NCI-H1930 (cell line): Measurements from ENCODE around the gene VWA8.
"Not testable (repeated sequence)": the region's sequence is repeated elsewhere in the genome, so short reads cannot be mapped to it uniquely, and the experiment has no call there.

Experiments used
- DNase-seq, 2 experiments: peaks; one replicate each; lab custom pipeline; 2025; lab: John Stamatoyannopoulos, UW

VWA8 gene

DNA sequence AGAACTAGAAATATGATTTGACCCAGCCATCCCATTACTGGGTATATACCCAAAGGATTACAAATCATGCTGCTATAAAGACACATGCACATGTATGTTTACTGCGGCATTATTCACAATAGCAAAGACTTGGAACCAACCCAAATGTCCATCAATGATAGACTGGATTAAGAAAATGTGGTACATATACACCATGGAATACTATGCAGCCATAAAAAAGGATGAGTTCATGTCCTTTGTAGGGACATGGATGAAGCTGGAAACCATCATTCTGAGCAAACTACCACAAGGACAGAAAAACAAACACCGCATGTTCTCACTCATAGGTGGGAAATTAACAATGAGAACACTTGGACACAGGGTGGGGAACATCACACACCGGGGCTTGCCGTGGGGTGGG is 38.0 kb downstream of the VWA8 start:
- DNase-seq = not testable (repeated sequence)

DNA sequence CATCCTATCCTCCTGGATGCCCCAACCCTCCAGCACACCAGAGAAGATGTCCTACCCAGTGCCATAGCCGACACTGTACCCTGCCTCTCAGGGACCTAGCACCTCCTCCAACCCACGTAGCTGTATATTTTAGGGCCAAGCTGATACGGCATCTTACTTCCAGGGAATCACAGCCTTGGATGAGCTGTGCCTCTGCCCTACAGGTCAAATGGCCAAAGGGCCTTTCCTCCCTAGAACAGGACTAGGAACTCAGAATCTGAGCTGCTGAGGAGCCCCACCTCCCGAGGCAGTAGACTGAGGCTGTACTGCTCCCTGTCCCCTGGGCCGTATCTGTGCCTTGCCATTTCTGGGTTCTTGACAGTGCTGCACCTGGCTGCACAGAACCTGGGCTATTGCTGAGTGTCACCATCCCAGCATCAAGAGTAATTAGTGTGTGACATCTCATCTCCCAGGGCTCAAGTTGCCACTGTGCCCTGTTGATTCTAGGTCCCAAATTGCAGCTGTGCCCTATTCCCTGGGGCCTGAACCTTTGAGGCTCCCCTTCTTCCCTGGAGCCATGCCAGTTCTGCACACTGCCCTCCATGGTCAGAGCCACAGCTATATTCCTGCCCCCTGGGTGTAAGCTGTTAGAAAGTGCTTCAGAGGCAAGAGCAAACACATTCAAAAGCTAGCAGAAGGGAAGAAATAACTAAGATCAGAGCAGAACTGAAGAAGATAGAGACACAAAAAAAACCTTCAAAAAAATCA is 41.0 kb downstream of the VWA8 start:
- no peak for DNase-seq

DNA sequence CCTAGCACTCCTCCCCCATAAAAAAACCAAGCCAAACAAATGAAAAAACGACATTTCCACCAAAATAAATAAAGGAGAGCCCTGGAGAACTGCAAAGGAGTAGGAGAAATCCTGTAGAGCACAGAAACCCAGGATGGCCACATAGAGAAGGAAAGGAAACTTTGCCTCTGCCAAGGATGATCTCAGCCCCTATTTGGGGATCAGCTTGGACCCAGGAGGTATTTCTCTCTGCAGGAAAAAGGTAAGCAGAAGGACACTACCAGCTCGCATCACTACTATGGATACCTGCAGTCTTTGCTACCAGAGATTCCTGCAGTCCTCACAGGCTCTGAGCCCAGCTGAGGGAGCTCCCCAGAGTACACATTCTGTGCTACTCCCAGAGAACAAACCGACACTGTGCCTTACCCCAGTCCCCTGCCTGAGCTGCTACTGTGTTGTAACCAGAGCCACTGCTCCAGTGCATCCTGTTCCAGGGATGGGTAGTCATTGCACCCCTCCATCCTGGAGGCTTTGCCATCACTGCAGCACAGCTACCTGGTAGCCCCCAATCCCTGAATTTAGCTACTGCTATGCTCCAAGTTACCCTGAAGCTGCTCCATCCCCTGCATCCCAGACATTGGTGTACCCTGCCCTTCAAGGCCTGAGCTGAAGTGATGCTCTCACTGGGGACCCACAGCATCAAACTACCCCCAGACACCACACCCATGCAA is 41.7 kb downstream of the VWA8 start:
- no peak for DNase-seq

DNA sequence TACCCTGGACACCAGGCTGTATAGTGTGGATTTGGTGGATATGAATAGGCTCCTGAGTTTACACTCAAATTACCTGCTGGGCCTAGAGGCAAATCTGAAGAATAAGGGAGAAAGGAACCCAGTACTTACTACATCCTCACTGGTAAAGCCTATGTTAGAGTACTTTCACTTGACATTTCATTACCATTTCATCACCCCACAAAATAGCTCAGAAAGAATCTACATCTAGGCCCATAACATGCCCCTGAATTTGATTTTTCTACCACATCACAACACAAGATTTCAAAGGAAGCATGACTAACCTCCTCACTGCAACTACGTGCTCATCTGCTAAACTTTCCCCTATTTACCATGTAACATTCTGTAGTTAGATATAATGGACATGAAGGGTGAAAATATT is 43.3 kb downstream of the VWA8 start:
- no peak for DNase-seq

DNA sequence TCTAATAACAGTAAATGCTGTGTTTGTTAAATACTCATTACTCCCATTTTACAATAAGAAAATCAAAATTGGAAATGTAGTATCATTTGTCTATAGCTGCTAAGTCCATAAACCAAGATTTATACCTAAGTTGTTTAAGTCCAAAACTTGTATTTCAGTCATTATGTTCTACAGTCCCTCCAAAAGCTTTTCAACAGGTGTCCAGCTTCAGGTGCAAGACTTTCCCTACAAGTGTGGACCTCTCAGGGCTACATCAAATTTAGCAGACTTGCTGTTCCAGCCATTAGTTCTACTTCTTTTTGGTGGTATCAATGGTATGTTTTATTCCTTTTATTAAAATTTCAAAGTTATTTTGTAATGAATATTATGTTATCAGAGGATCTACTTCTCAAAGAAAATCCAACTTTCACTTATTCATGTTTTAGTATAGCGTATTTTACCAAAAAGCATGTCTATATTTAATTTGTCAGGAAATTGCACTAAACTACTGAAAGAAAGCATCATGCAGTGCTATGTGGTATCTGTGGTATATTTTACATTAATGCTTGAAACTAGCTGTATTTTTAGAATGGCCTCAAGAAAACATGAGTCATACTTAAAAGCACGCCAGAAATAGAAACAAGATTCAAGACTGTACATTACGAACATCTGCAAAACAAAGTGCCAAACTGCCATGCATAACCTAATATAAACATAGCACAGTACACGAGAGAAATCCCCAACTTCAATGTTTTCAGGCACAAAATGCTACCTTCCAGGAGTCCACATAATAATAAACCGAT is 44.5 kb downstream of the VWA8 start:
- DNase-seq = no peak

GRCh38 chr13:41915081-41915480 is 45.8 kb downstream of the VWA8 start:
- no peak for DNase-seq

DNA sequence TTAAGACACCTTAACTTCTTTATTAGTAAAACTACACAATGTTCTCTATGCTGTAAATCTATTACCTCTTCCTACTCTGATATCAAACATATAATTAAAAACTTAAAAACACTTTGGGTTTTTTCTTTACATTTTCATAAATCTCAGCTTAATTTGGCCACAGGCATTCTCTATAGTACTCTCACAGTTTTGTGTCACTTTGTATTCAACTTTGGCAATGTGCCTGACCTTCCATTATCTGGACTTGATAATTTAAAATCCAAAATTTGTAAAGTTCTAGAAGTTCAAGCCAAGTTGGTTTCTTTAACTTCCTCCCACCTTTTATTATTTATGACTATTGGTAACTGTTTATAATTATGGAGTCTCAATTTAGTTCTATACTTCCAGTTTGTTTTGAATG is 46.4 kb downstream of the VWA8 start:
- DNase-seq = no peak

GRCh38 chr13:41909506-41909905 is 51.4 kb downstream of the VWA8 start:
- no peak for DNase-seq

- no peak for DNase-seq
Observed at GRCh38 chr13:41905600-41906254, 55.2 kb downstream of the VWA8 start.

GRCh38 chr13:41900918-41901317 is 60.0 kb downstream of the VWA8 start:
- DNase-seq = no peak

GRCh38 chr13:41898411-41898810 is 62.5 kb downstream of the VWA8 start:
- DNase-seq = not testable (repeated sequence)

GRCh38 chr13:41897126-41897525 is 63.8 kb downstream of the VWA8 start:
- no peak for DNase-seq

DNA sequence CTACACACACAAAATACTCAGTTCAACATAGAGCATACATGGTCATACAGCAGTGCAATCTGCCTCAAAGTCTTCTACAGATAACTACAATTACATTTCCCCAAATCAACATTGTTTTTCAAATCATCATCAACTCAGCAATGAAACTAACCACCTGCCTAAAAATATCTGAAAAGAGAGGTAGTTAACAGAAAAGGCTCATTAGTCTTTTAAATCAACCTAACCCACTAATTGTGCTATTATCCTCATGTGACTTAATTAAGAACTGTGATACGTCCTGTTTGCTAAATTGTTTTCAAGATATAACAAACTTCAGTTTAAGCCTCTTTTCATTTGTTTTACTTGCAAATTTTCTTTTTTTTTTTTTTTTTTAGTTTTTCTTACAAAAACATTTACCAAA is 65.4 kb downstream of the VWA8 start:
- DNase-seq = no peak

GRCh38 chr13:41891119-41891518 is 69.8 kb downstream of the VWA8 start:
- DNase-seq = no peak

- DNase-seq = no peak
Observed at GRCh38 chr13:41883147-41883546, 77.8 kb downstream of the VWA8 start.

DNA sequence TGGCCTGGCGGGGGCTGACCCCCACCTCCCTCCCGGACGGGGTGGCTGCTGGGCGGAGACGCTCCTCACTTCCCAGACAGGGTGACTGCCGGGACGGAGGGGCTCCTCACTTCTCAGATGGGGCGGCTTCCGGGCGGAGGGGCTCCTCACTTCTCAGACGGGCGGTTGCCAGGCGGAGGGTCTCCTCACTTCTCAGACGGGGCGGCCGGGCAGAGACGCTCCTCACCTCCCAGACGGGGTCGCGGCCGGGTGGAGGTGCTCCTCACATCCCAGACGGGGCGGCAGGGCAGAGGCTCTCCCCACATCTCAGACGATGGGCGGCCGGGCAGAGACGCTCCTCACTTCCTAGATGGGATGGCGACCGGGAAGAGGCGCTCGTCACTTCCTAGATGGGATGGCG is 79.0 kb downstream of the VWA8 start:
- DNase-seq = not testable (repeated sequence)

DNA sequence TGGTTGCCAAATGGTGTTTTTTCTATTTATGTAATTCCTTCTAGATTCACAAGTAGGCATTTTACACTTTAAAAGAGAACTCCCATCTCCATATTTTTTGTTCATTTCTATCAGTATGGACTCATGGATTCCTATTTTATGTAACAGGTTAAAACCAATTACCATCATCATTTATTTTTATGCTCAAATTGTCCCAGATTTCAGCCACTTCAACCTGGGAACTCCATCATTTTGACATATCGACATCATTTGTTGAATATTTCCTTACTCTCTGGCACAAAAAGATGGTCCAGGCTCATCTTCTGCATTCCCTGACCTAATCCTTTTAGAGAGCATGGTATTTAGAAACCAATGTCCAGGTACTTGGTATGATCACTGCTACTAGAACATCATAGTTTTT is 79.9 kb downstream of the VWA8 start:
- DNase-seq = no peak

DNA sequence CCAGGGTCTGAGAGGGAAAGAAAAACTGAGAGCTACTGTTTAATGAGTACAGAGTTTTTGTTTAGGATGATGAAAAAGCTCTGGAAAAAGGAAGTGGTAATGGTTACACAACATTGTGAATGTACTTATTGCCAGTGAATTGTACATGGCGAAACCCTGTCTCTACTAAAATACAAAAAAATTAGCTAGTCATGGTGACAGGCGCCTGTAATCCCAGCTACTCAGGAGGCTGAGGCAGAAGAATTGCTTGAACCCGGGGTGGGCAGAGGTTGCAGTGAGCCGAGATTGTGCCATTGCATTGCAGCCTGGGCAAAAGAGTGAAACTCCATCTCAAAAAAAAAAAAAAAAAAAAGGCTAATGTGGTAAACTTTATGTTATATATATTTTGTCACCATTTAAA is 96.3 kb downstream of the VWA8 start:
- no peak for DNase-seq

DNA sequence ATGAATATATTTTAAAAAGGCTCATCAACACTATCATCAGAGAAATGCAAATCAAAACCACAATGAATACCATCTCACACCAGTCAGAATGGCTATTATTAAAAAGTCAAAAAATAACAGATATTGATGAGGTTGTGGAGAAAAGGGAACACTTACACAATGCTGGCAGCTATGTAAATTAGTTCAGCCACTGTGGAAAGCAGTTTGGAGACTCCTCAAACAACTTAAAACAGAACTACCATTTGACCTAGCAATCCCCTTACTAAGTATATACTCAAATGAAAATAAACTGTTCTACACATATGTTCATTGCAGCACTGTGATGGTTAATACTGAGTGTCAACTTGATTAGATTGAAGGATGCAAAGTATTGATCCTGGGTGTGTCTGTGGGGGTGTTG is 98.2 kb downstream of the VWA8 start:
- not testable (repeated sequence) for DNase-seq

GRCh38 chr13:41859565-41859964 is 101.3 kb downstream of the VWA8 start:
- no peak for DNase-seq

DNA sequence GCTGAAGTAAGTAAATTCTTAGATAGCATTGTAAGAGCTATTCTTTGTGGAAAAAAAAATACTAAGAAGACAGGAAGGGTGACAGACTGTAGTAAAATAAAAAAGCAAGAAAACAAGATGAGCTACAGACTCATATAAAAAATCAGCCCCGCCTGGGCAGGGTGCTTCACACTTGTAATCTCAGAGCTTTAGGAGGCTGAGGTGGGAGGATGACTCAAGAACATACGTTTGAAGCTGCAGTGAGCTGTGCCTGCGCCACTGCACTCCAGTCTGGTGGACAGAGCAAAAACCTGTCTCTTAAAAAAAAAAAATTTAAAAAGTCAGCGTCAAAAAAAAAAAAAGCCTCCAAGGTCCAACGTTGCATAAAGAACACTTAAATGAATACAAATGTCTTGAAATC is 102.1 kb downstream of the VWA8 start:
- no peak for DNase-seq

DNA sequence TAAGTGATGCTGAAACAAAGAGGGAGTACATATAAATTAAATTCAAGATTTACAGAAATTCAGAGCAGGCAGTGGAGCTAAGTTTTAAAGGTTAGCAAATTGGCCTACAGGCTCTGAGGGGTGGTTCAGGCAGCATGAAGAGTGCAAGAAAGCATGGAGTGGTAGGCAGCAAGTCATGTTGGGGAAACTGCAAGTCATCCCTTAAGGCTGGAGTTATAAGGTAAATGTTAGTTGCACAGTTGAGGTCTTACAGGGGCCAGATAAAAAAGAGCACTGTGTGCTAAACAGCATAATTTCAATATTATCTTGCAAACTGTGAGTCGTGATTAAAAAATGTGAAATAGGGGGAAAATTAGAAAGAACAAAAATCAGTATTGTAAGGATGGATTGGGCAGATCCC is 106.2 kb downstream of the VWA8 start:
- DNase-seq = no peak
